Heart right ventricle (tissue), 16 donors: ENCODE data around the gene FHIT. TPM values are rescaled to one million over a fixed set of nuclear protein-coding genes. Genes with fewer than 3 reads are reported as not detected.

Source experiments
- ATAC-seq, 8 donors: fragments of 200-7000 bp; cut with Tn5 transposase; one replicate each; pipeline ENCODE4 v1.9.1; 2020; ENCODE audit warnings: mild to moderate bottlenecking in 8 of 8, moderate library complexity in 8 of 8, moderate number of reproducible peaks in 1 of 8
- DNase-seq, 2 donors: peaks; one replicate each; pipeline ENCODE4 v3.0.0-alpha.2; 2020
- H3K27ac ChIP-seq, 10 donors: fragments of 200-600 bp; sonication (generic) in 2 of 10; one replicate each; pipeline versions ENCODE4 v1.5.0 to v1.8.0; 2020 to 2022; ENCODE audit warnings: mild to moderate bottlenecking in 3 of 10
- H3K27me3 ChIP-seq, 7 donors: fragments of 200-600 bp; one replicate each; pipeline ENCODE4 v1.8.0; 2021 to 2022; ENCODE audit warnings: mild to moderate bottlenecking in 2 of 7
- H3K36me3 ChIP-seq, 9 donors: fragments of 200-600 bp; sonication (generic) in 1 of 9; one replicate each; pipeline versions ENCODE4 v1.5.0 to v1.8.0; 2020 to 2022; ENCODE audit warnings: mild to moderate bottlenecking in 2 of 9
- H3K4me1 ChIP-seq, 9 donors: fragments of 200-600 bp; sonication (generic) in 1 of 9; one replicate each; pipeline versions ENCODE4 v1.5.0 to v1.8.0; 2020 to 2022; ENCODE audit warnings: mild to moderate bottlenecking in 4 of 9
- H3K4me3 ChIP-seq, 10 donors: fragments of 200-600 bp; sonication (generic) in 2 of 10; one replicate each; pipeline versions ENCODE4 v1.5.0 to v1.8.0; 2020 to 2022; ENCODE audit warnings: mild to moderate bottlenecking in 7 of 10, moderate library complexity in 2 of 10
- H3K9me3 ChIP-seq, 11 donors: fragments of 200-600 bp in 10 of 11; sonication (generic) in 2 of 11; one replicate each; pipeline versions ENCODE4 v1.5.0 to v1.8.0; 2013 to 2022; ENCODE audit warnings: mild to moderate bottlenecking in 2 of 11, control low read depth in 1 of 11, moderate library complexity in 1 of 11
- CTCF ChIP-seq, 9 donors: fragments of 200-600 bp; sonication (generic) in 2 of 9; IDR thresholded peaks; one replicate each; pipeline versions ENCODE4 v1.5.0 to v1.8.0; 2021 to 2022; ENCODE audit warnings: antibody characterized with exemption in 9 of 9, mild to moderate bottlenecking in 5 of 9, moderate library complexity in 1 of 9
- WGBS, 2 donors: extraction: QIAGEN DNeasy Blood & Tissue Kit; methylation state at CpG; one replicate each; pipeline ENCODE4 v1.1.7; 2013; ENCODE audit warnings: inconsistent platforms in 1 of 2; 5-methylcytosine and 5-hydroxymethylcytosine counted together
- intact Hi-C, 10 donors: fragments of 100-400 bp; cut with DNase I; formaldehyde crosslinking; loops; one replicate each; pipeline versions ENCODE4 v1.11.1 to v1.14.2; 2022
- polyA plus RNA-seq, 2 donors: library from polyadenylated mRNA; stranded (reverse); fragments of 200-250 nt; gene quantifications; one replicate each; pipeline ENCODE4 v1.2.3, GENCODE V29; 2013
- total RNA-seq, 10 donors: library from RNA; stranded (reverse); fragmentation: NEBNext Ultra II Directional in 3 of 10; extraction: Animal tissue kit (Norgen Biotek cat#: 25700) in 3 of 10; gene quantifications; one replicate each; pipeline versions ENCODE4 v1.2.1 to v1.2.4, GENCODE V29; 2021 to 2023
- donor health status: Arrhythmogenic right ventricular cardiomyopathy.
- donor health status: ischemic (EF 13 %, LVEDD 7.1; RV severe dilation, severe dysfunction).
- donor health status: healthy with polysubstance abuse.
- donor health status: DM: no; HTN: yes; CAD: no.
- donor health status: DM: no; HTN: no; CAD: no.
- donor health status: ischemic (EF 25% LVEDD 6.9; RV normal size, moderate dysfunction).
- donor health status: ischemic (EF 25% LVEDD 5.7; RV mildly dilated, moderate dysfunction).
- donor health status: healthy.
- donor health status: DM: yes; HTN: yes; CAD: no.
- donor health status: Ischemic cardiomyopathy.
- donor health status: ischemic (EF 35%, LVEDD 5.7; RV mildly dilated, moderate dysfunction).
- donor health status: nonischemic (EF 11% LVEDD 7.7; RV severe dilation, severe dysfunction).
- donor health status: DM: yes; HTN: yes; CAD: no.
- donor health status: PGD.
- donor health status: ischemic (EF 29% LVEDD 5.4; RV normal size, mild dysfunction).
- donor health status: nonischemic (EF 23%, LVEDD 6.1; RV moderate dilation, normal function).

The FHIT gene
- total and polyA plus RNA-seq, 12 donors, result 4.7 to 25.5 (median 18.3) TPM

GRCh38 chr3:59850417-59850816 lies 1400.8 kb downstream of the FHIT start:
- intact Hi-C loops, result loop anchor here in 6 of 10 donors (10.0 kb wide), 6 partner anchors 246 to 1206 kb away; no protein-coding TSS in a partner anchor
- ATAC-seq (no peak), DNase-seq (no peak)
- Histone ChIP-seq H3K4me1 (no peaks in the 10 kb centered on the region), H3K9me3 (peaks cover 0 to 15% (median 0%) of the 10 kb centered on the region in 11 donors), H3K27ac (no peak overlapping the region), H3K4me3 (no peak overlapping the region), H3K36me3 (no peaks in the 10 kb centered on the region), H3K27me3 (no peaks in the 10 kb centered on the region)
- 93 to 94% methylated on average over 2 of the region's 2 CpGs for WGBS, 2 donors
- no peak for TF ChIP-seq CTCF (IDR thresholded peaks at IDR 0.05)

GRCh38 chr3:59845386-59845785 lies 1405.9 kb downstream of the FHIT start:
- no peak for DNase-seq
- Histone ChIP-seq H3K27ac (no peak overlapping the region), H3K9me3 (peaks cover 0 to 15% (median 0%) of the 10 kb centered on the region in 11 donors), H3K4me1 (no peaks in the 10 kb centered on the region), H3K27me3 (no peaks in the 10 kb centered on the region), H3K36me3 (no peaks in the 10 kb centered on the region), H3K4me3 (no peak overlapping the region)
- ATAC-seq, result no peak
- TF ChIP-seq CTCF (IDR thresholded peaks at IDR 0.05), result no peak
- WGBS, 2 donors, result 88% methylated on average over 1 of the region's 1 CpG
- intact Hi-C loops, result no loop called here

- Histone ChIP-seq H3K27me3 (no peaks in the 10 kb centered on the region), H3K36me3 (no peaks in the 10 kb centered on the region)
- no peak for TF ChIP-seq CTCF (IDR thresholded peaks at IDR 0.05)
These were observed 1407.4 kb downstream of the FHIT start for GRCh38 chr3:59843821-59844220.

GRCh38 chr3:59839810-59840515 lies 1411.3 kb downstream of the FHIT start:
- intact Hi-C loops, result no loop called here
- H3K9me3 ChIP-seq, result no peaks in the 10 kb centered on the region
- H3K4me1 ChIP-seq, result peaks cover 0 to 10% (median 0%) of the 10 kb centered on the region in 9 donors
- no peaks in the 10 kb centered on the region for H3K27me3 ChIP-seq
- WGBS, 2 donors, result 69 to 71% methylated on average over 1 of the region's 1 CpG
- no peak overlapping the region for H3K4me3 ChIP-seq
- DNase-seq (no peak), ATAC-seq (no peak)
- no peak for TF ChIP-seq CTCF (IDR thresholded peaks at IDR 0.05)
- H3K36me3 ChIP-seq, result no peaks in the 10 kb centered on the region
- no peak overlapping the region for H3K27ac ChIP-seq

More at GRCh38 chr3:59843821-59844220, 1407.4 kb downstream of the FHIT start:
- Histone ChIP-seq H3K27ac (no peak overlapping the region), H3K4me3 (no peak overlapping the region), H3K4me1 (peaks cover 0 to 10% (median 0%) of the 10 kb centered on the region in 9 donors), H3K9me3 (peaks cover 0 to 15% (median 0%) of the 10 kb centered on the region in 11 donors)
- no peak for ATAC-seq
- intact Hi-C loops, result no loop called here
- 74 to 88% methylated on average over 1 of the region's 1 CpG for WGBS, 2 donors
- DNase-seq, result no peak
